ENCODE measurements around the gene ALAS1. TPM values are rescaled to one million over a fixed set of nuclear protein-coding genes. Genes with fewer than 3 reads are reported as not detected.

Gene ALAS1
- total RNA-seq, 2 experiments from 2014 or later = 34.4 to 43.6 TPM

- peak overlapping the region; percentile 93 for H3K4me3 ChIP-seq (ENCODE audit: low read depth, low read length, poor library complexity, severe bottlenecking)
Observed at GRCh38 chr3:52153389-52154096, 44.4 kb upstream of the ALAS1 start.

GRCh38 chr3:52154135-52155094 lies 43.5 kb upstream of the ALAS1 start, which contains the start of gene POC1A:
TSS of gene POC1A (minus strand) at chr3:52154423. CDS start at chr3:52154372, 51 bp downstream.
- Histone ChIP-seq H3K9me2 (ENCODE audit: insufficient read depth, low read length) (no peaks in the 10 kb centered on the region), H3K79me2 (ENCODE audit: insufficient read depth, low read depth, low read length) (peaks cover 17% of the 10 kb centered on the region; the same call in 1 of the 2 replicates), H4K20me1 (ENCODE audit: insufficient read depth, low read length) (no peaks in the 10 kb centered on the region), H3K27ac (ENCODE audit: low read depth, low read length, poor library complexity, severe bottlenecking) (peak within 1 kb of the TSS; percentile 64), H3K36me3 (ENCODE audit: insufficient read depth, low read length) (peaks cover 23% of the 10 kb centered on the region; the same call in 1 of the 2 replicates), H2AFZ (ENCODE audit: low read length) (peak within 1 kb of the TSS; percentile 67), H3K9me3 (ENCODE audit: low read length) (no peaks in the 10 kb centered on the region), H3K4me3 (ENCODE audit: low read depth, low read length, poor library complexity, severe bottlenecking) (peak within 1 kb of the TSS; percentile 93), H3K4me1 (ENCODE audit: insufficient read depth, low read length, poor library complexity, severe bottlenecking) (peaks cover 9% of the 10 kb centered on the region), H3K4me2 (ENCODE audit: low read length) (peak within 1 kb of the TSS; percentile 92)
- intact Hi-C loops (cut with micrococcal nuclease; ENCODE audit: unreplicated experiment) = loop anchor here (1.0 to 5.0 kb wide), 4 partner anchors 44 to 183 kb away; partner anchors contain the start of genes ALAS1, DUSP7 and TLR9
- TF ChIP-seq EZH2phosphoT487 (IDR thresholded peaks at IDR 0.05; ENCODE audit: borderline replicate concordance, low read depth, low read length) (no peak), CTCF (conservative IDR thresholded peaks at IDR 0.05; ENCODE audit: low read length) (no peak)
- DNase-seq (ENCODE audit: low spot score) = peak; percentile 94
- ChIA-PET POLR2A (interaction anchor here (0.6 to 1.2 kb wide), 5 partner anchors 30 to 543 kb away, joined by 3 to 4 read pairs (median 4); partner anchors contain the start of gene DUSP7), CTCF (ENCODE audit: unreplicated experiment) (interaction anchor here (0.6 to 0.7 kb wide), 2 partner anchors 15 to 71 kb away, joined by 3 to 4 read pairs; partner anchors contain the start of gene TLR9)
- BruUV-seq (replicated peaks) = no TSS peak

More at GRCh38 chr3:52153389-52154096, 44.4 kb upstream of the ALAS1 start:
- no peaks in the 10 kb centered on the region for H3K9me2 ChIP-seq (ENCODE audit: insufficient read depth, low read length)
- peak overlapping the region; percentile 67; the same call in 1 of the 2 replicates for H2AFZ ChIP-seq (ENCODE audit: low read length)
- no peaks in the 10 kb centered on the region for H4K20me1 ChIP-seq (ENCODE audit: insufficient read depth, low read length)
- H3K4me1 ChIP-seq (ENCODE audit: insufficient read depth, low read length, poor library complexity, severe bottlenecking) = peaks cover 9% of the 10 kb centered on the region
- intact Hi-C loops (cut with micrococcal nuclease; ENCODE audit: unreplicated experiment) = loop anchor here (1.0 to 5.0 kb wide), 4 partner anchors 45 to 184 kb away; partner anchors contain the start of genes ALAS1, DUSP7 and TLR9
- POLR2A ChIA-PET = interaction anchor here (1.0 kb wide), 1 partner anchor 97 kb away, joined by 4 read pairs; the partner anchor contains the start of gene DUSP7
- H3K4me2 ChIP-seq (ENCODE audit: low read length) = peak overlapping the region; percentile 92
- H3K79me2 ChIP-seq (ENCODE audit: insufficient read depth, low read depth, low read length) = peaks cover 17% of the 10 kb centered on the region; the same call in 1 of the 2 replicates
- peak overlapping the region; percentile 64 for H3K27ac ChIP-seq (ENCODE audit: low read depth, low read length, poor library complexity, severe bottlenecking)
- BruUV-seq (replicated peaks) = no TSS peak
- CTCF ChIA-PET (ENCODE audit: unreplicated experiment) = interaction anchor here (0.6 to 0.9 kb wide), 2 partner anchors 11 to 14 kb away, joined by 3 read pairs; no protein-coding TSS in a partner anchor
- TF ChIP-seq EZH2phosphoT487 (IDR thresholded peaks at IDR 0.05; ENCODE audit: borderline replicate concordance, low read depth, low read length) (no peak), CTCF (conservative IDR thresholded peaks at IDR 0.05; ENCODE audit: low read length) (peak; percentile 34; the same call in 1 of the 2 replicates)
- peaks cover 32% of the 10 kb centered on the region for H3K36me3 ChIP-seq (ENCODE audit: insufficient read depth, low read length)
- no peaks in the 10 kb centered on the region for H3K9me3 ChIP-seq (ENCODE audit: low read length)
- DNase-seq (ENCODE audit: low spot score) = peak; percentile 47

All from OCI-LY7 (cell line).